Stomach (tissue), 9 donors: ENCODE measurements around the gene TAS1R3. TPM values are rescaled to one million over a fixed set of nuclear protein-coding genes. Genes with fewer than 3 reads are reported as not detected.

ENCODE experiments used
- DNase-seq, 2 donors: peaks; one replicate each; pipeline versions ENCODE4 v3.0.0 to v3.0.0-alpha.2; 2013 to 2019
- H3K27ac ChIP-seq, 5 donors: fragments of 200-600 bp in 4 of 5; sonication (generic) in 4 of 5; one replicate each; pipeline ENCODE4 v1.5.1; 2013 to 2019; ENCODE audit warnings: mild to moderate bottlenecking in 1 of 5, moderate library complexity in 1 of 5
- H3K27me3 ChIP-seq, 3 donors: fragments of 200-600 bp; sonication (generic); one replicate each; pipeline ENCODE4 v1.5.1; 2017 to 2019; ENCODE audit warnings: mixed run types in 1 of 3
- H3K36me3 ChIP-seq, 4 donors: fragments of 200-600 bp; sonication (generic); 1 replicate in 3 of 4; 2 replicates in 1 of 4; pipeline ENCODE4 v1.5.1; 2016 to 2019
- H3K4me1 ChIP-seq, 4 donors: fragments of 200-600 bp; sonication (generic); one replicate each; pipeline ENCODE4 v1.5.1; 2016 to 2019
- H3K4me3 ChIP-seq, 4 donors: fragments of 200-600 bp; sonication (generic) in 3 of 4; one replicate each; pipeline ENCODE4 v1.5.1; 2016 to 2019; ENCODE audit warnings: mild to moderate bottlenecking in 1 of 4
- H3K9me3 ChIP-seq, 4 donors: fragments of 200-600 bp; sonication (generic); one replicate each; pipeline ENCODE4 v1.5.1; 2016 to 2019
- CTCF ChIP-seq, 7 experiments: fragments of 450-650 bp in 4 of 7; fragments of 200-600 bp in 3 of 7; sonication (generic) in 3 of 7; IDR thresholded peaks; one replicate each; pipeline ENCODE4 v1.5.1; 2016 to 2019; ENCODE audit warnings: antibody characterized with exemption in 7 of 7, control low read depth in 2 of 7, mild to moderate bottlenecking in 1 of 7
- EP300 ChIP-seq: sonication (generic); formaldehyde crosslinking; IDR thresholded peaks from one replicate; pipeline ENCODE4 v1.6.1; 2017; ENCODE audit warnings: antibody characterized with exemption
- POLR2A ChIP-seq, 4 donors: fragments of 450-650 bp; IDR thresholded peaks; one replicate each; pipeline ENCODE4 v1.6.1; 2016; ENCODE audit warnings: antibody characterized with exemption in 4 of 4, control low read depth in 2 of 4, mild to moderate bottlenecking in 1 of 4, moderate library complexity in 1 of 4
- POLR2AphosphoS5 ChIP-seq, 3 donors: sonication (generic); formaldehyde crosslinking; IDR thresholded peaks; one replicate each; pipeline ENCODE4 v1.6.1; 2016; ENCODE audit warnings: antibody characterized with exemption in 3 of 3
- WGBS, 5 donors: extraction: QIAGEN DNeasy Blood & Tissue Kit in 3 of 5; methylation state at CpG; one replicate each; pipeline versions ENCODE4 v1.1.5 to v1.1.7; 2013 to 2018; 5-methylcytosine and 5-hydroxymethylcytosine counted together
- intact Hi-C: fragments of 100-400 bp; cut with DNase I; formaldehyde crosslinking; loops from one replicate; pipeline ENCODE4 v1.15.1; 2023; ENCODE audit warnings: low total_unique reads
- polyA plus RNA-seq, 3 donors: library from polyadenylated mRNA; stranded (reverse); fragments of 200-250 nt; gene quantifications; one replicate each; pipeline ENCODE4 v1.2.3, GENCODE V29; 2013
- total RNA-seq, 5 donors: library from RNA; depleted of rRNA; stranded (reverse); fragments of >200 nt; gene quantifications; one replicate each; pipeline versions ENCODE4 v1.1.0 to v1.2.3, GENCODE V29; 2014 to 2016
- donor health status: healthy with polysubstance abuse.
- donor health status: Bipolar disorder and iron deficiency.
- donor health status: healthy.

The TAS1R3 gene
- total and polyA plus RNA-seq, 8 donors: 0.10 to 11.7 (median 0.37) TPM; not detected in 3

GRCh38 chr1:1361233-1361981 lies 30.3 kb downstream of the TAS1R3 start:
- peaks cover 26 to 56% (median 45%) of the 10 kb centered on the region in 4 donors for H3K4me1 ChIP-seq
- H3K27me3 ChIP-seq: peaks cover 0 to 42% (median 18%) of the 10 kb centered on the region in 3 donors
- no peak overlapping the region for H3K4me3 ChIP-seq
- intact Hi-C loops: no loop called here
- no peak for TF ChIP-seq EP300
- no peak for TF ChIP-seq CTCF (IDR thresholded peaks at IDR 0.05)
- TF ChIP-seq POLR2AphosphoS5 (IDR thresholded peaks at IDR 0.05): no peak
- no peak for TF ChIP-seq POLR2A (IDR thresholded peaks at IDR 0.05)
- H3K9me3 ChIP-seq: no peaks in the 10 kb centered on the region
- H3K27ac ChIP-seq: peak overlapping the region; percentile 8 to 89 (median 84)
- WGBS, 5 donors: 75 to 79% (median 76%) methylated on average over 25 to 35 of the region's 35 CpGs
- H3K36me3 ChIP-seq: no peaks in the 10 kb centered on the region
- peak in 1 of 2 donors; percentile 12 for DNase-seq

GRCh38 chr1:1361982-1362423 lies 30.9 kb downstream of the TAS1R3 start:
- no peaks in the 10 kb centered on the region for H3K9me3 ChIP-seq
- 21 to 31% (median 29%) methylated on average over 13 of the region's 13 CpGs for WGBS, 5 donors
- intact Hi-C loops: no loop called here
- no peak overlapping the region for H3K4me3 ChIP-seq
- peak overlapping the region; percentile 8 to 89 (median 84) for H3K27ac ChIP-seq
- peak in 1 of 2 donors; percentile 79 for DNase-seq
- H3K27me3 ChIP-seq: peaks cover 0 to 36% (median 12%) of the 10 kb centered on the region in 3 donors
- H3K36me3 ChIP-seq: no peaks in the 10 kb centered on the region
- TF ChIP-seq POLR2A (IDR thresholded peaks at IDR 0.05) (no peak), EP300 (no peak), CTCF (IDR thresholded peaks at IDR 0.05) (no peak), POLR2AphosphoS5 (IDR thresholded peaks at IDR 0.05) (no peak)
- peaks cover 20 to 50% (median 39%) of the 10 kb centered on the region in 4 donors for H3K4me1 ChIP-seq

- H3K27ac ChIP-seq: no peak overlapping the region
- no peak for DNase-seq
Observed at GRCh38 chr1:1364266-1364665, 33.2 kb downstream of the TAS1R3 start.

More at GRCh38 chr1:1364266-1364665, 33.2 kb downstream of the TAS1R3 start:
- Histone ChIP-seq H3K27me3 (peaks cover 0 to 13% (median 0%) of the 10 kb centered on the region in 3 donors), H3K36me3 (no peaks in the 10 kb centered on the region), H3K9me3 (no peaks in the 10 kb centered on the region), H3K4me3 (no peak overlapping the region), H3K4me1 (peaks cover 8 to 30% (median 22%) of the 10 kb centered on the region in 4 donors)
- TF ChIP-seq EP300 (no peak), CTCF (IDR thresholded peaks at IDR 0.05) (no peak), POLR2AphosphoS5 (IDR thresholded peaks at IDR 0.05) (no peak), POLR2A (IDR thresholded peaks at IDR 0.05) (no peak)
- 59 to 82% (median 68%) methylated on average over 13 to 14 of the region's 14 CpGs for WGBS, 5 donors
- intact Hi-C loops: no loop called here
